ENCODE measurements around the gene KCTD3. TPM values are rescaled to one million over a fixed set of nuclear protein-coding genes. Genes with fewer than 3 reads are reported as not detected.

The KCTD3 gene
- total and polyA plus RNA-seq, 2 donors (not counting 1 experiment from before 2014, with no cell fraction given), result 2.3 to 3.0 TPM

GRCh38 chr1:215584389-215584788 lies 17.3 kb downstream of the KCTD3 start:
- ATAC-seq (ENCODE audit: low read depth) (no peak), DNase-seq (no peak)
- no peak overlapping the region for H3K4me3 ChIP-seq (ENCODE audit: control extremely low read depth in 1 of 5, extremely low read depth in 1 of 5, insufficient read depth in 1 of 5, low read depth in 2 of 5, low read length in 4 of 5)
- no peak overlapping the region for H3K27ac ChIP-seq (ENCODE audit: low read length in 2 of 2)
- H3K9ac ChIP-seq (ENCODE audit: low read length), result no peak overlapping the region
- ChIA-PET POLR2A (no interaction called here), CTCF (no interaction called here)
- no peaks in the 10 kb centered on the region for H3K9me3 Mint-ChIP-seq (ENCODE audit: insufficient read depth)
- no peaks in the 10 kb centered on the region for H3K27me3 Mint-ChIP-seq
- H3K4me2 ChIP-seq (replicated peaks; ENCODE audit: low read depth, low read length, poor library complexity, severe bottlenecking), result no peak overlapping the region
- no peak overlapping the region for H3K27ac Mint-ChIP-seq
- intact Hi-C loops (cut with micrococcal nuclease), result no loop called here
- no peaks in the 10 kb centered on the region for H3K36me3 ChIP-seq (replicated peaks in 1 of 2; ENCODE audit: control extremely low read depth in 1 of 2, control insufficient read depth in 1 of 2, extremely low read depth in 1 of 2, insufficient read depth in 2 of 2, low read length in 1 of 2)
- no peaks in the 10 kb centered on the region for H3K27me3 ChIP-seq (replicated peaks in 1 of 4; ENCODE audit: control extremely low read depth in 1 of 4, control insufficient read depth in 3 of 4, insufficient read depth in 4 of 4, low read length in 3 of 4)
- H2AFZ ChIP-seq (ENCODE audit: insufficient read depth, low read depth, low read length, poor library complexity, severe bottlenecking), result no peak overlapping the region
- H3K4me1 ChIP-seq (ENCODE audit: control insufficient read depth in 2 of 2, insufficient read depth in 2 of 2, low read length in 2 of 2), result no peaks in the 10 kb centered on the region
- peaks cover 0 to 4% (median 2%) of the 10 kb centered on the region in 3 donors for H3K9me3 ChIP-seq (ENCODE audit: control extremely low read depth in 1 of 3, control insufficient read depth in 2 of 3, insufficient read depth in 1 of 3, low read length in 2 of 3)
- H3K4me3 Mint-ChIP-seq, result no peak overlapping the region
- WGBS (ENCODE audit: insufficient coverage), result 89% methylated on average over 1 of the region's 1 CpG
- no peaks in the 10 kb centered on the region for H3K4me1 Mint-ChIP-seq
- H3K79me2 ChIP-seq (ENCODE audit: control insufficient read depth, insufficient read depth, low read length), result no peaks in the 10 kb centered on the region
- H4K20me1 ChIP-seq (ENCODE audit: control insufficient read depth, insufficient read depth, low read length, poor library complexity, severe bottlenecking), result no peaks in the 10 kb centered on the region
- TF ChIP-seq EZH2 (IDR thresholded peaks at IDR 0.05; ENCODE audit: borderline replicate concordance, insufficient read depth, low read depth, low read length, poor library complexity, severe bottlenecking), result no peak
- TF ChIP-seq CTCF (IDR thresholded peaks at IDR 0.05), result no peak

GRCh38 chr1:215589650-215590435 lies 22.7 kb downstream of the KCTD3 start:
- no peaks in the 10 kb centered on the region for H4K20me1 ChIP-seq (ENCODE audit: control insufficient read depth, insufficient read depth, low read length, poor library complexity, severe bottlenecking)
- no peak overlapping the region for H2AFZ ChIP-seq (ENCODE audit: insufficient read depth, low read depth, low read length, poor library complexity, severe bottlenecking)
- intact Hi-C loops (cut with micrococcal nuclease), result no loop called here
- H3K27ac ChIP-seq (ENCODE audit: low read length in 2 of 2), result no peak overlapping the region
- H3K27me3 Mint-ChIP-seq, result no peaks in the 10 kb centered on the region
- H3K9me3 Mint-ChIP-seq (ENCODE audit: insufficient read depth), result no peaks in the 10 kb centered on the region
- no peaks in the 10 kb centered on the region for H3K36me3 ChIP-seq (replicated peaks in 1 of 2; ENCODE audit: control extremely low read depth in 1 of 2, control insufficient read depth in 1 of 2, extremely low read depth in 1 of 2, insufficient read depth in 2 of 2, low read length in 1 of 2)
- ChIA-PET POLR2A (no interaction called here), CTCF (no interaction called here)
- no peak overlapping the region for H3K4me2 ChIP-seq (replicated peaks; ENCODE audit: low read depth, low read length, poor library complexity, severe bottlenecking)
- H3K4me1 Mint-ChIP-seq, result no peaks in the 10 kb centered on the region
- peaks cover 0 to 3% (median 0%) of the 10 kb centered on the region in 3 donors for H3K9me3 ChIP-seq (ENCODE audit: control extremely low read depth in 1 of 3, control insufficient read depth in 2 of 3, insufficient read depth in 1 of 3, low read length in 2 of 3)
- no peaks in the 10 kb centered on the region for H3K4me1 ChIP-seq (ENCODE audit: control insufficient read depth in 2 of 2, insufficient read depth in 2 of 2, low read length in 2 of 2)
- H3K4me3 ChIP-seq (ENCODE audit: control extremely low read depth in 1 of 5, extremely low read depth in 1 of 5, insufficient read depth in 1 of 5, low read depth in 2 of 5, low read length in 4 of 5), result no peak overlapping the region
- 100% methylated on average over 2 of the region's 4 CpGs for WGBS (ENCODE audit: insufficient coverage)
- DNase-seq (no peak), ATAC-seq (ENCODE audit: low read depth) (no peak)
- no peak overlapping the region for H3K27ac Mint-ChIP-seq
- no peak overlapping the region for H3K9ac ChIP-seq (ENCODE audit: low read length)
- no peak for TF ChIP-seq CTCF (IDR thresholded peaks at IDR 0.05)
- no peak for TF ChIP-seq EZH2 (IDR thresholded peaks at IDR 0.05; ENCODE audit: borderline replicate concordance, insufficient read depth, low read depth, low read length, poor library complexity, severe bottlenecking)
- H3K79me2 ChIP-seq (ENCODE audit: control insufficient read depth, insufficient read depth, low read length), result no peaks in the 10 kb centered on the region
- H3K27me3 ChIP-seq (replicated peaks in 1 of 4; ENCODE audit: control extremely low read depth in 1 of 4, control insufficient read depth in 3 of 4, insufficient read depth in 4 of 4, low read length in 3 of 4), result no peaks in the 10 kb centered on the region
- no peak overlapping the region for H3K4me3 Mint-ChIP-seq
